GM12872 (cell line): ENCODE data around the gene CCDC192.

Experiments used
- CTCF ChIP-seq: IDR thresholded peaks from 3 replicates; pipeline ENCODE4 v1.5.1; 2011; ENCODE audit warnings: low read depth, mild to moderate bottlenecking, low read length, moderate library complexity; ENCODE audit not compliant: insufficient read depth

Gene CCDC192

GRCh38 chr5:127739807-127740384 lies 36.7 kb downstream of the CCDC192 start:
- no peak for TF ChIP-seq CTCF

- TF ChIP-seq CTCF, result no peak
These were observed 38.2 kb downstream of the CCDC192 start for GRCh38 chr5:127741412-127741811.

- TF ChIP-seq CTCF, result no peak
These were observed 41.0 kb downstream of the CCDC192 start for GRCh38 chr5:127744241-127744640.

- TF ChIP-seq CTCF, result peak; percentile 28; the same call in 1 of the 3 replicates
These were observed 43.6 kb downstream of the CCDC192 start for GRCh38 chr5:127746756-127747155.

GRCh38 chr5:127754259-127754658 lies 51.1 kb downstream of the CCDC192 start:
- no peak for TF ChIP-seq CTCF

GRCh38 chr5:127754706-127755105 lies 51.5 kb downstream of the CCDC192 start:
- TF ChIP-seq CTCF, result no peak

- TF ChIP-seq CTCF, result peak; percentile 55
These were observed 54.4 kb downstream of the CCDC192 start for GRCh38 chr5:127757576-127757975.
